VCaP (cell line): ENCODE data around the gene GRIK5.

Experiments used
- H3K27ac ChIP-seq: fragments of 450-650 bp; 2 replicates; pipeline ENCODE4 v1.5.1; 2017
- TF ChIP-seq, protein P1 (sequence below): fragments of 450-650 bp; conservative IDR thresholded peaks from 2 replicates; pipeline ENCODE4 v1.5.1; 2017; ENCODE audit warnings: mild to moderate bottlenecking, moderate library complexity

GRIK5 gene

DNA sequence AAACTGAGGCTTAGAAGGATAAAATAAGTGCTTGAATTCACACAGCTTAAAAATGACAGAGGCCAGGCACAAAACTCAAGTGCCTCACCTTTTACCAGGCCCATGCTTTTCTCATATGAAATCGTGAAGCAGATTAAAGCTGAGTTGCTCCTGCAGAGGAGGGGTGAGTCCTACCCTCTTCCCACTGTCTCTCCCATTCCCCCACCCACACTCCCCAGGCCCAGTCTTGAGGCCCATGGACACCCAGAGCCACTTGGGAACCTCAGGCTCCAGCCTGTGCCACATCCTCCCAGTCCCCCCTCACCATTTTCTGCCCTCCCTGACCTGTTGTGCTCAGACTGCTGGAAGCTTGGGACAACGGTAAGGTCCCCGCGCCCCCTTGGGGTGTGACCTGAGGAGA, 23.5 kb upstream of the GRIK5 start:
- no peak overlapping the region for H3K27ac ChIP-seq
- TF ChIP-seq, protein P1, sequence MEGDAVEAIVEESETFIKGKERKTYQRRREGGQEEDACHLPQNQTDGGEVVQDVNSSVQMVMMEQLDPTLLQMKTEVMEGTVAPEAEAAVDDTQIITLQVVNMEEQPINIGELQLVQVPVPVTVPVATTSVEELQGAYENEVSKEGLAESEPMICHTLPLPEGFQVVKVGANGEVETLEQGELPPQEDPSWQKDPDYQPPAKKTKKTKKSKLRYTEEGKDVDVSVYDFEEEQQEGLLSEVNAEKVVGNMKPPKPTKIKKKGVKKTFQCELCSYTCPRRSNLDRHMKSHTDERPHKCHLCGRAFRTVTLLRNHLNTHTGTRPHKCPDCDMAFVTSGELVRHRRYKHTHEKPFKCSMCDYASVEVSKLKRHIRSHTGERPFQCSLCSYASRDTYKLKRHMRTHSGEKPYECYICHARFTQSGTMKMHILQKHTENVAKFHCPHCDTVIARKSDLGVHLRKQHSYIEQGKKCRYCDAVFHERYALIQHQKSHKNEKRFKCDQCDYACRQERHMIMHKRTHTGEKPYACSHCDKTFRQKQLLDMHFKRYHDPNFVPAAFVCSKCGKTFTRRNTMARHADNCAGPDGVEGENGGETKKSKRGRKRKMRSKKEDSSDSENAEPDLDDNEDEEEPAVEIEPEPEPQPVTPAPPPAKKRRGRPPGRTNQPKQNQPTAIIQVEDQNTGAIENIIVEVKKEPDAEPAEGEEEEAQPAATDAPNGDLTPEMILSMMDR = no peak

DNA sequence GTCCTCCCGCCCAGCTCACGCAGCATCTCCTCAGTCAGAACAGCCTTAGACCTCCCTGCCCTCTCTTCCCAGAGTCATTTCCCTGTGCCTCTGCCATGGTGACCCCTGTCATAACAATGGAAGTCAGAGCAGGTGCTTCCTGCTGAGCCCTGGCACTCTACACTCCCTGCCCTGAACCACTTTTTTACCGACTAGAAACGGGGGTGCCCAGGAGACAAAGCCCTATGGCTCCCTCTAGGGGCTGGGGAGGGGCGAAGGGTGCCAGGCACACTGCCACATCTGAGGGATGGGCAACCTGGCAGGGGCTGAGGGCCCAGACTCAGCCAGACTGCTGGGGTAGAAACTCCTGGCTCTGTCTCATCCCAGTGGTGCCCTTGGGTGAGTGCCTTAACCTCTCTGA, 22.3 kb upstream of the GRIK5 start:
- TF ChIP-seq, protein P1 = peak; percentile 62
- H3K27ac ChIP-seq = no peak overlapping the region

DNA sequence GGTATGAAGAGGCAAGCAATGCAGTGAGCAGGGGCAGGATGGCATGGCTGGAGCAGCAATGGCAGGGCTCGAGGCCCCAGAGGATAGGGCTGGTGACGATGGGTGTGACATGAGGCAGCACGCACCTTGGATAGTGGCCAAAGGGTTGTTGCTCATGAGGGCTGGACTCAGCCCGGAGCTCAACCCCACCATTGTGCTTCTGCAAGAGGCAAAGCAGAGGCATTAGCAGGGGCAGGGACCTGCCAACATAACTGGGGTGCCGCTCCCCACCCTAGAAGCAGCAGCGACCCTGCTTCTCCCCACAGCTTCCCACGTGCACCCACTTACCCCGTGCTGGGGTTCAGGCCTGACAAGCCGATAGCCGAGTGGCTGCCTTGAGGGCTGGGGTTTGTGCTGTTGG, 21.7 kb upstream of the GRIK5 start:
- TF ChIP-seq, protein P1 = no peak
- H3K27ac ChIP-seq = no peak overlapping the region

DNA sequence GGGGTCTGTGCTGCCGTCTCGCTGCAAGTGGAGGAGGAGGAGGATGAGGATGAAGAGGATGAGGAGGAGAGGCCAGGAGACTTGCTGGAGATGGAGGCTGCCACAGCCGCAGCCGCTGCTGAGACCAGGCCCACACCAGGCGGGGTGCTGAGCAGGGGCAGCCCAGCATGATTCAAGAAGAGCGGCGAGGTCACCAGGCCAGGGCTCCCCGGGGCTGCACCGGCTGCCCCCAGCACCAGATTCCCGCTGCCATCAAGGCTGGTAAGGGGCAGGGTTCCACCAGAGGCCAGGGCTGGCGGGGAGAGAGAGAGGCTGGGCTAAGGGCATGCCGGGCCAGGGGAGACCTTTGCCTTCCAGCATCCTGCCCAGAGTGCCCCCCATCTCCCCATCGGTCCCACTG, 21.3 kb upstream of the GRIK5 start:
- H3K27ac ChIP-seq = no peak overlapping the region
- TF ChIP-seq, protein P1 = no peak

DNA sequence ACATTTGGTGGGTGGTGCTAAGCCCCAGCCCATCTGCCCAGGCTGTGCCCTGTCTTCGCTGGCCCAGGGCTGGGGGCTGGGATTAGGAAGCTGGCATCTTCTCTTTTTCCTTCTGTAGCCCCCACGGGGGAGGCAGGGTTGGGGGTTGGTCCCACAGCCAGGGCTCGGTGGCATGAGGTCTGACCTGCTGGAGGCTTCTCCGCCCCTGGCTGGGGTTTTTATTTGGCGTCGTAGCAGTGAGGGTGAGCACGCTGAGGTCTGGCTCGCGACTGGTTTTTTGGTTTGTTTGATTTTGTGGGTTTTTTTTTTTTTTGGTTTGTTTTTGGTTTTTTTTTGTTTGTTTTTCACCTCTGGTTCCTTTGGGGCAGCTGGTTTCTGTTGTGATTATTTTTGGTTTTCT, 20.7 kb upstream of the GRIK5 start:
- no peak overlapping the region for H3K27ac ChIP-seq
- TF ChIP-seq, protein P1 = no peak

DNA sequence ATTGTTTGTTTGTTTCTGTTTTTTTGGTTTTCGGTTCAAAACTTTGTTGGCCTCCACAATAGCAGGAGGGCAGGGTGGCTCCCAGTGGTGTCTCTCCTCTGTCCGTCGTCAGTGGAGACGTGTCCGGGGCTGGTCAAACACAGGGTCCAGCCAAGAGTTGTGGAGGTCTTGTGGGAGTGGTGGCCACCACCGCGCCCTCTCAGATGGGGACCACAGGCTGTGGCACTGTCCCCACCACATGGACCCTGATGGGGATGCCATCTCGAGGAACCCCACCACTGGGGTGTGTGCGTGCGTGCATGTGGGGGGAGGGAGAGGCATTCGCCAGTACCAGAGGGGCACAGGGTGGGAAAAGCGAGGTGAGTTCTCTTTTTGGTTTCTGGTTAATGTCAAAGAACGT, 19.8 kb upstream of the GRIK5 start:
- TF ChIP-seq, protein P1 = no peak
- no peak overlapping the region for H3K27ac ChIP-seq

DNA sequence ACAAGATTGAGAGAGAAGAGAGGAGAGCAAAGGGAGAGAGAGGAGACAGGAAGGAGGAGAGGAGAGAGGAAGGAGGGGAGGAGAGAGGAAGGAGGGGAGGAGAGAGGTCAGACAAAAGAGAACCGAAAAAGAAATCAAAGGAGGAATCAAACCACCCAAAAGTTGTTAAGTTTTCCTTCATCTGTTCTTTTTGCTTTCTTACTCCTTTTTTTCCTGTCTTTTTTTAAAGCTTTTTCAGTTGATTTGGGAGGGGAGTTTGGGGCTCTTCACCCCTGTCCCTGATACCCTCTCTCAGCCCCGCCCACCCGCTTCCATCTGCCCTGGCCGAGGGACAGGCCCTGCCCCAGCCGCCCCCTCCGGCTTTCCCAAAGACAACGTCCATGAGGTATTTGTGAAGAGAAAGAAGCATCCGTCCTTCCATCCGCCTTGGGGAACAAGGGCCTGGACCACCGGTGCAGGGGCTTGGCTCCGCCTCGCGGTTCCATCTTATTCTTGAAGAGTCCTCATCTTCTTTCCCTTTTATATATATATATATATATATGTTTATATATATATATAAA, 19.3 kb upstream of the GRIK5 start:
- H3K27ac ChIP-seq = no peak overlapping the region
- TF ChIP-seq, protein P1 = no peak
